GM12892 (cell line): ENCODE measurements around the gene NUDT1.

Source experiments
- POLR2A ChIP-seq: IDR thresholded peaks from 2 replicates; pipeline ENCODE4 v1.6.1; 2011; ENCODE audit warnings: low read depth, low read length, control low read depth
- POLR2AphosphoS5 ChIP-seq: IDR thresholded peaks from 2 replicates; pipeline ENCODE4 v1.6.1; 2011; ENCODE audit warnings: low read depth, low read length, control low read depth
- TAF1 ChIP-seq: IDR thresholded peaks from 2 replicates; pipeline ENCODE4 v1.6.1; 2011; ENCODE audit warnings: low read depth, mild to moderate bottlenecking, control low read depth, low read length, borderline replicate concordance

DNA sequence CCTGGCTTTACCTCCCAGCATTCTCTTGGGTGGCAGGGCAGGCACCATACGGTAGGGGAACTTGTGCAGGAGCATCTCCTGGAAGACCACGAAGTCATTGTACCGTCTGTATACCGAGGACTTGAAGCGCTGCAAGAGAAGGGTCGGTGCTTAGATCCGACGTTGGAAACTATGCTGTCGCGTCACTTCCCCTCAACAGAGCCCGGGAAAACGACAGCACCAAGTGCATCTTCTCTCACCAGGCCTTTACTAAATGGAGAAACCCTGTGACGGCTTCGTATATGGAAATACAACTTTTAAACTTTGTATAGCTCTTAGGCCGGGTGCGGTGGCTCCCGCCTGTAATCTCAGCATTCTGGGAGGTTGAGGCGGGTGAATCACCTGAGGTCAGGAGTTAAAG lies 33.1 kb downstream of the NUDT1 start:
- no peak for TF ChIP-seq POLR2AphosphoS5
- TF ChIP-seq POLR2A: no peak
- no peak for TF ChIP-seq TAF1
